CD4-positive, alpha-beta T cell treated with Interleukin-10 for 1 hour (primary cell): ENCODE data around the gene RSU1.
"Not testable (repeated sequence)": the region's sequence is repeated elsewhere in the genome, so short reads cannot be mapped to it uniquely, and the experiment has no call there.

Experiments used
- DNase-seq: peaks from one replicate; pipeline ENCODE4 v3.0.0-alpha.2; 2020

Gene RSU1

DNA sequence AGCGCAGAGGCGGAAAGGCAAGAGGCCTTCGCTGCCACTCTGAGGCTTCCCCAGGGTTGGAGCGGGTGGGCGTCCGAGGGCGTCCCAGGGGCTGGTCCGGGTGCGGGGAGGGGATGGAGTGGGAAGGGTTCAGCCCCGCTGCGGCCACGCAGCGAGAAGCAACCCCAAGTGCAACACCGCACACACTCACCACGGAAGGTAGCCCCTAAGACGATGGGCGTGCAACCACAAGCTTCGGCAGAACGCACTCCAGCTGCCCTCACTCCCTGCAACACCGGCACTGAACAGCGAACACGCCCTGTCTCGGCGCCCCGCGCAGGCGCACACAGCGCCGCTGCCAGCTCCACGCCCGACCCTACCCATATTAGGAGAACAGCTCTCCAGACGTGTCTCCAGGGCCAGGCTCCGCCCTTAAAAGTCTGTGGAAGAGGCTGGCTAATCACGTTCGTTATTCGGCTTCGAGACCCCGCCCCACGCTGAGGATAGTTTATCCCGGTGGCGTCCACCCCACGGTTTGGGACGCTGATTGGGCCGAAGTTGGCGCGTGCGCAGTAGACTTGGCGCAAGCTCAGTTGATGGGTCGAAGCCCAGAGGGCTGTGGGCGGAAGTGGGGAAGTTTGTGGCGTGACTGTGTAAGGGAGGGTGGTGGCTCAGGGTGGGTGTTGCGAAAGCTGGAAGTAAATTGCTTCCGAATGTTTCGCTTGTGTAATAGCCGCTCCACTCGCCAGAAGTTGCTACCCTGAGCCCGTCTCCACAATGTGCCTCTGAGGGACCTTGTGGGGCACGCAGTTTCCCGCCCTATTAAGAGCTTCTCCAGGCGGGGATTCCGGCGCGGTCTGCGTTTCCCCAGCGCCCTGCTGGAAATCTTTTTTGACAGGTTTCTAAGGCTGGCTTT lies at the start of gene RSU1:
TSS of gene RSU1 (minus strand) at position 300 of the 895 bp plus-strand sequence. CDS start 343 bp downstream, outside the sequence.
- DNase-seq = peak; percentile 100

DNA sequence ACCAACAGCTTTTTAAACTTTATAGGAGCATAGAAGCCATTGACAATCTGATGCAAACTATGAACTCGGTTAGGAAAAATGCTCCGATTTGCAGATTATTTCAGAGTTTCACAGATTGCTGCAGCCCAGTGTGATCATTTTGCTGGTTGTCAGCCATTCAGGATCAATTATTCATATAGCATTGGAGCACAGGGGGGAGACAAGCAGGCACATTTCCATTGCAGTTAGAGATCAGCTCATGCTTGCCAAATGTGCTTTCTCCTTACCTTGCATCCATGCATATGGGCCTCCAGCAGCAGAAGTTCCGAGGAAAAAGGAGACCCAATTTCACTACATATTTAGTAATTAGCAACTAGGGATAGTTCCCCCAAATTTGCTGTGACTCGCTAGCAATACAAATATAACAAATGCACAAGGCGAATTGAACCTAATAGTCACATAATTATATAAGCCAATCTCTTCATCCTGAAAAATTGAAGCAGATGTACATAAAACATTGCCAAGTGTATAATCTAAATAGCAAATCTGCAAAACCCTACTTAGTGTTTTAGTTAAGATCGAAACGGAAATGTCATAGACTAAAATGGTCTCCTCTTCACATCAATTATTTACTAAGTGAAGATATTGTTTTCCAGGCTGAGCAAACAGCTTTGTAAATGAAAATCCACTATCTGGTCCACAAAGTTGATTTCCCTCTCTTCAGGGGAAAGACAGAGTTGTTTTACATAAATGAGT lies 49.5 kb upstream of the RSU1 start:
- no peak for DNase-seq

DNA sequence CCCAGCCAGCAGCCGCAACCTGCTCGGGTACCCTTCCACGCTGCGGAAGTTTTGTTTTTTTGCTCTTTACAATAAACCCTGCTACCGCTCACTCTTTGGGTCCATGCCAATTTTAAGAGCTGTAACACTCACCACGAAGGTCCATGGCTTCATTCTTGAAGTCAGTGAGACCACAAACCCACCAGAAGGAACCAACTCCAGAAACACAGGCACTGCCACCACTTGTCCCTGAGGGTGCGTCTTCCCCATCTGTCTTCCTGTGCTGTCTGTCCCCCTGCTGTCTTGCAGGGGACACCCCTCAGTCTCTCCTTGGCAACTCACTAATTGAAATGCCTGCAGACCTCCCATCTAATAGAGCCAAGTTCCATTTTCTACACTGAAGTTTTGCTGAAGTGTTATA lies 48.5 kb upstream of the RSU1 start:
- DNase-seq = no peak

DNA sequence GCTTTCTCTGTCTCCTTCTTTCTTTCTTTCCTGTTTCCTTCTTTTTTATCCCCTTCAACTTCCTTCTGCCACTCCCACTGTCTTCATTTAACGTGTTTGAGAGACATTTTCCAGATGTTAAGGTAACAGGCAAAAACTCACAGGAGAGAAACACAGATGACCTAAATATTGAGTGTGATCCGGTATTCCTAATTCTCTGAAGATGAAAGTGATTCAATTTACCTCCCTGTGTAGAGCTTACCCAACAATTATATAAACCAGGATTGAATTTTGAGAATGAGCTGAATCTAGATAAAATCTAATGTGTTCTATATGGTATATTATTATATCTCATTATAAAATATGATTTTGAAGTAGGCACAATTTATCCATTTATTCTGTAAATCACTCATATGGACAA lies 46.5 kb upstream of the RSU1 start:
- no peak for DNase-seq

DNA sequence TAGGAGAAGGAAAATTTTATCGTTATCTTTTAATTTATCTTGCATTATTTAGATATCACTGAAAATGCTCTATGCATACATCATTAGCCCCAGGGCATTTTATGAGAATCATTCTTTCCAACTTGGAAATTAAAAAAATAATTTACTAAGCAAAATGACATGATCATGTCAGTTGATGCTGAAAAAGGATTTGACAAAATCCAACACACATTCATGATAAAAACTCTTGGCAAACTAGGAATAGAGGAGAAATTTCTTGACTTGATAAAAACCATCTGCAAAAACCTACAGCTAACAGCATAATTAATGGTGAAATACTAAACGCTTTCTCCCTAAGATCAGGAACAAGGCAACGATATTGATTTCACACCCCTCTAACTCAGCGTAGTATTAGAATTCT lies 40.2 kb upstream of the RSU1 start:
- DNase-seq = no peak

DNA sequence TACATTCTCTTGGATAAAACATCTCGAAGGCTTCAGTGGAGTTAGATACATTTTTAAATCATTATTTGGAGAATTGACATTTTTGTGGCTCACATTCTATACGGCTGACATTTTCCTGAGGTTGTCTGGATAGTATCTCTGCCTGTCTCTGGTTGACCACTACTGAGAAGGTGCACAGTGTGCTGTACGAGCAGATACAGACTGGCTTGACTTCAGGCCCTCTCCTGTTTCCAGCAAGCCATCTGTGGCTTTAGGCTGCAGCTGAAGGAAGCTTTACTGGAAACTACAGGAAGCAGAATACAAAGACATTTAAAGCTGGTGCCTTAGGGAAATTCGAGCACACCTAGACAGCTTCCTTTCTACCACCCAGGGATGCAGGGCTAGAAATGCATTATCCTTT lies 39.3 kb upstream of the RSU1 start:
- no peak for DNase-seq

DNA sequence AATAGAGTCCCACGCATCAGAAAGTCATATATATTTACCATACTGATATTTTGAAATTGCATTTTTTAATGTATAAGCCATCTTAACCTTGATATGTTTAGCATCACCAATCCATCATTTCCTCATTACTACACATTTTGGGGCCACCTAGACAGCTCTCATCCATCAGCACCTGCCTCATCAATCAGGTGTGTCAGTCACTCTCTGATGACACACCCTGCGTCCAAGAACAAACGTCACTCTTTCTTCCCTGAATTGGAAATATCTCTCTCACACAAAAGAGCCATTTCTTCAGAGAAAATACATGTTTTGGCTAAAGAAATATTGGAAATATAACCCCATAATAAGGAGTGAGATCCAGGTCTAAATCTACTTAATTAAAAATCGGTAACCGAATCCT lies 38.9 kb upstream of the RSU1 start:
- no peak for DNase-seq

DNA sequence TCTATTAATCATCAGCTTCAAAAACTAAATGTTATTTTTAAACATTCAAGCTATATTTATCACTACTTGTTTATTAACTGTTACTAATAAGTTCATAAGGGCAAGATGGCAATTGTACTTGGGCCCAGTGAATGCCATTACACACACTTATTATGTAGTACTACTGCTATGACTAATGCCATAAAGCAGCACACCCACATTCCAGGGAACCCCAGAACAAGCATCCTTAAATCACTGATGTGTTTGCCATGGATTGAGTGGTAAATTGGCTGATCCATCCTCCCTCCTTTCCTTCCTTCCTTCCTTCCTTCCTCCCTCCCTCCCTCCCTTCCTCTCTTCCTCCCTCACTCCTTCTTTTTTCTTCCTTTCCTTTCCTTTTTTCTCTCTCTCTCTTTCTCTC lies 37.4 kb upstream of the RSU1 start:
- DNase-seq = no peak

DNA sequence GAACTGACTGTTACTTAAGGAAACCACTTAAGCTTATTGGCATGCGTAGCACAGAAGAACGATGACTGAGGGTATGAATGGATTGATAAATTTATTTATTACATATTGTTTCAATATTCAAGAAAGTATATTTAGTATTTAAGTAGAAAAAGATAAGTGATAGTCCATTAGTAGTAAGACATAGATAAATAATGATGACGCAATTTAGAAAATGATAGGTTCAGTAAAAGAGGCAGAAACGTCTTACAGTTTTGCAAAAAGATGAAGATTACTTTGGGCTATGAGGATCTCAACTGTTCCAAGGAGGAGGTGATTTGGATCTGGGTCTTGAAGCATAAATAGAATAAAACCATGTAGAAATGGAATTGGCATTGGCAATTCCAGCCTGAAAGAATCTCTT lies 36.6 kb upstream of the RSU1 start:
- DNase-seq = no peak

DNA sequence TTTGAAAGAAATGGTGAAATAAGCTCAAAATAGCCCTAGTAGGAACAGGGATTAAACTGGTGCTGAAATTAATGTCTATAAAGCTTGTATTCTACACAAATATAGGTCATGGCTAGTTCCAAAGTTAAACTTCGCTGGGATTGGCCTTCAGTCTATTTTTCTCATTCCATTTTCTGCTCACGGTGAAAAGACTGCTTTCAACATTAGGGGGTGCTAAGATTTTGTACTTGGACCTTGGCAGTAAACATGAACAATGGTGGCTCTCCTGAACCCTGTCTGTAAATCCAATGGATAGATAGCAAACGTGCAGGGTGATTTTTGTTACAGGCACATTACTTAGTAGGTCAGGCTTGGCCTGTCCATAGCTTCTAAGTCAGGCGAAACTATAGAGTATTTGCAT lies 36.0 kb upstream of the RSU1 start:
- DNase-seq = peak; percentile 10

DNA sequence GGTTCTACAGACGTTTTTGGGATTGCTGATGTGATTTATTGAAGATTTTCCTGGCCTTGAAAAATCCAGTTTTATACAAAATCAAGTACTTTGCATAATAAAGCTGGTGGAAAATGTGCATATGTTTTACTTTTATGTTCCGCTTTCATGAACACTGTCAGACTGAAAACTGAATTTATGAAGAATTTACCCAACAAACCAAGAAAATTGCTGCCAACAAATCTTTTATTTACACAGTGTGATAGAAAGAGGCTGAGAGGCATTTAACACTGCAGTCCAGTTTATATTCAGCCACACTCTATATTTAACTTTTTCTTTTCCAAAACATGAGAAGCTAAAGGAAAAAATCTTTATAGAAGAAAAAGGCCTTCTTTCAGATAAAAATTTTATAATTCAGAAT lies 35.4 kb upstream of the RSU1 start:
- no peak for DNase-seq

DNA sequence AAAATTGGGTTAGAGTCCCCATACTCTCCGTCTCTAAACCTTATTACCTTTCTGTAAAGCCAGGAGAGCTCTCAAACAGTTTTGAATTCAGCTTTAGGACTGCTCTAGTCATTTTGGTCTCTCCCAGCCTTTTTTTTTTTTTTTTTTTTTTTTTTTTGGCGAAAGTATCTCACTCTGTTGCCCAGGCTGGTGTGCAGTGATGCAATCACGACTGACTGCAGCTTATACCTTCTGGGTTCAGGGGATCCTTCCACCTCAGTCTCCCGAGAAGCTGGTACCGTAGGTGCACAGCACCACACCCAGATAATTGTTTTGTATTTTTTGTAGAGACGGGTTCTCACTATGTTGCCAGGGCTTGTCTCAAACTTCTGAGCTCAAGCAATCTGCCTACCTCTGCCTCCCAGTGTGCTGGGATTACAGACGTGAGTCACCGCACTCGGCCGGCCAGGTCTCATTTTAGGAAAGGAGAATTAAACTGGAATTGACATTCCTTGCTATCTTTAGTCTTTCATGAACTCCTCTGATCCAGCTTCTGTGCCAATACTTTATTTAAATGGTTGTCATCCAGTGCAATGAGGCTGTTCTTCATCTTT lies 31.4 kb upstream of the RSU1 start:
- DNase-seq = no peak

DNA sequence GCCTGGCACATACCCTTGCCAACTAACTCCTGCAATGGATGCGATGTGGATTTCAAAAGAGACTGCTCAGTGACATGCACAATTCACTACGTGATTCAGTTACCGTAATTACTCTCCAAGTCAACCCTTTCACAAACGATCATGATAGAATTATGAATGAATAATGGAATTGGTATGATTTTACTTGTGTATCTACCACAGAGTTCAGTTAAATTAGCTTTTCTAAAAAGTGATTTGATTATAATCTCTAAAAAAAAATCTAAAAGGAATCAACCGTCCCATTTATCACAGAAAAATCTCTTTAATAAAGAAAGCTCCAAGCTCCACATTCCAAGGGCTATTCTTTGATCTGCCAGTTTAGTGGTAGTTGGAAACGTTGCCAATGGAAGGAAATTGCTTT lies 30.4 kb upstream of the RSU1 start:
- DNase-seq = no peak

DNA sequence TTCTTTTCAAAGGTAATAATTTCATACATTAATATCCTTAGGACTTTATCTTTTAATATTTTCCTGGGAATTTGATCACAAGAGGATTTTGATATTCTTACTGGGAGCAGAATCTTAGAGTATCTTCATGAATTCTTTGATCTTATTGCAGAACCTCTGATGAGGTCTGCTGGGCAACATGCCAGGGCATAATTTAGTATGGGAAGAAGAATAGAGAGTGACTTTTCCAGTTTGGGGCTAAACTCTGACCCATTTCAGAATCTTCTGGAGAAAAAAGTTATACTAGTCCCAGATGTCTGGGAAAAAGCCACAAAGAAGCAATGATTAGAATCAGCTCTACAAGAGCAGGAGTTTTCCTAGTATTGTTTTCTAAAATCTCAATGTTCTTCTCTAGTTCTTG lies 28.0 kb upstream of the RSU1 start:
- DNase-seq = no peak

DNA sequence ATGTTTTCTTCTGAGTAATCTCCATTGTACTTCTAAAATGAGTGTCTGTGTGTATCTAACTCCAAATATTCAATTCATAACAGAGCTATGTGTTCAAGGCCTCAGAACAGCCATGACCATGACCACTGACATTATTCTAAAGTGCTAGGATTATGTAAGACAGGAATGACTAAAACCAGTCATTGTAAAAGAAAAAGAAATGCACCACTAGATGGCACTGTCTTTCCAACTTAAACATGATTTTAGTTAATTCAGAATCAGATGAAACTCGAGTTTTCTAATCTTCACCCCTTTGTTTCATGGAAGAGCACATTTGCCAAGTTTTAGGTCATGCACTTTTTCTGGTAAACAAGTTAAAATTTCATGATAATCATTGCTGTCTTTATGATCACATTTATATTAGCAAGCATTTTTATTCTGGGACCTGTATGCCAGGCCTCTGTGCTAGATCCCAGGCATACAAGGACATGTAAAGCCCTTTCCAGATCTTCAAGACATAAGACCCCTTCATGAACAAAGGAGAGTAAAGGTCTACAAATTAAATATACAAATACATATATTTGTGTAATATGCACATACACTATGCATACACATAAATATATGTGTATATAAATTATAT lies 26.1 kb upstream of the RSU1 start:
- DNase-seq = peak; percentile 79

DNA sequence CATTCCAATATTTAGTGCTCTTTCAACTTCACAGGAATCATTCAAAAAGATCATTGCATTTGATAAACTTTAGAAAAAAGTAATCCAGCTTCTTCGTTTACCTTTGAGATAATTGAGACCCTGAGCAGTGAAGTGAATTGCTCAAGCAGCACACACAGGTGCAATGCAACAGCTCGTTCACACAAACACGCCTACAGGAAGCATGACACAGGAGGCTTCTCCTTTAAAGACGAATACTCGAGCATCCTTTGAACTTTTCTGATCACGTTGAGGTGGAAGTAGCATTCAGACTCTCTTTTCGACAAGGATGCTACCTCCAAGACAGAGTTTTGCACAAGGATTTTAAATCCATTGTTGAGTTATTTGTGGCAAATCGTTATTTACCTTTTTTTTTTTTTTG lies 18.0 kb upstream of the RSU1 start:
- peak; percentile 52 for DNase-seq

DNA sequence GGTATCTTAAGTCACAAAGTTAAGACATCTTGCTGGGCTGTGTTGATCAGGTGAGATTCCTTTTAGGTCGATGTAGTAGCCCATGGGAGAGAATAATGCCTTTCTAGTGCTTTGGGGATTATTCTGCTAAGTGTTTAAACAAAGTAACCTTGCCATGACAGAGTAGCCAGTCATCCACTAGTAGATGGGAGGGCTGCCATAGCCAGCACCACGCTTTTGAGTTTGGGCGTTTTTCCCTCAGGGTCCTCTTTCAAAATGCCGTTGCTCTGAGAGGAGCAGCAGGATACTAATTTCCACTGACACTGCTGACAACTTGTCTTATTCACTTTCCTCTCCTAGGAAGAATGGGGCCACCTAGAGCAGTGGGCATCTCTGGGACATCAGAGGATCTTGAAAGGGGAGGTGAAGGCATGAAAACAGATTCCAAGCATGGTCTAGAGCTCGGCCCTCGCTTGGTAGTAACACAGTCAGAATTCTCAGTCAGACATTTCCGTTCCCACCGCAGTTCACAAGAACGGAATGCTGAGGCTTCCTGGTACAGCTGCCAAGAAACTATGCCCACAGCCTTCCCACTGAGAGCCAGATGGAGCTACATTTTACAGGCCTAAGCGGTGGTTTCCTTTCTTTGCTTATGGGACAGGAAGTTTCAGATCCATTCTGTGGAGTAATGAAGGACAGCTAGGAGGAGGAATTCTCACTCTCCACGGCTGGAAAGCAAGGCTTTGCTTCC lies 15.3 kb upstream of the RSU1 start:
- no peak for DNase-seq

DNA sequence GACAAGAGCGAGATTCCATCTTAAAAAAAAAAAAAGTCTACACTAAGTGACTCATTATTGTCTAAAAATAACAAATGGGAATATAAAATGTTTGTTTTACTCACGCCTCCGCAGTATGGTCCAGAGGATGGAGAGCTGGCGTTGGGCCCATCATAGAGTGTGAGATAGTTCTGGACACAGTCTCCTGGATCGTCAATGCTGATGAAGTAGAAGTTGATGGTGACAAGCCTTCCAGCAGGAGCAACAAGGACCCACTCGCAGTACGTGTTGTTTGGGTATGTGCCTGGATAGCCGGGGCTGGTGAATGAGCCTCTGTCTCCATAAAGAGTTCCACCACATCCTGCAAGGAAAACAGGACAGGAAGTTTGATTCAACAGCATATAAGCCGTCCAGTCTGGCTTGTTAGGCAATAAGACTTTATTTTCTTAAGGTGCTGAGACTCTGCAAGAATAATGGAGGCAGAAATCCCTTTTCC lies 11.5 kb upstream of the RSU1 start:
- DNase-seq = no peak

DNA sequence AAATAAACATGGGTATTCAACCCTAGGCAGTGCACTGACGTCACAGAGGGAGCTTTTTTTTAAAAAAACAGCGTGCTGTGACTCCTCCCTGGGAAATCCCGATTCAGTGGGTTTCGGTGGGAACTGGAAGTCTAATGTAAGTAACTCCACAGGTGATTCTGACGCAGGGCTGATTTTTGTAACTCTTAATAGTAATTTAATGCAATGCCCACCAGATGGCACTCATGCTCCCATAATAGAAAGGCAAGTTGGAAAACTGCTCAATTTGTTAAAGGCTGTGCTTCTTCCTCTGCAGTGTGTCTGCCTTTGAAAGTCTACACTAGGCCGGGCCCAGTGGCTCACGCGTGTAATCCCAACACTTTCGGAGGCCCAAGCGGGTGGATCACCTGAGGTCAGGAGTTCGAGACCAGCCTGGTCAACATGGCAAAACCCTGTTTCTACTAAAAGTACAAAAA lies 10.9 kb upstream of the RSU1 start:
- DNase-seq = peak; percentile 80

DNA sequence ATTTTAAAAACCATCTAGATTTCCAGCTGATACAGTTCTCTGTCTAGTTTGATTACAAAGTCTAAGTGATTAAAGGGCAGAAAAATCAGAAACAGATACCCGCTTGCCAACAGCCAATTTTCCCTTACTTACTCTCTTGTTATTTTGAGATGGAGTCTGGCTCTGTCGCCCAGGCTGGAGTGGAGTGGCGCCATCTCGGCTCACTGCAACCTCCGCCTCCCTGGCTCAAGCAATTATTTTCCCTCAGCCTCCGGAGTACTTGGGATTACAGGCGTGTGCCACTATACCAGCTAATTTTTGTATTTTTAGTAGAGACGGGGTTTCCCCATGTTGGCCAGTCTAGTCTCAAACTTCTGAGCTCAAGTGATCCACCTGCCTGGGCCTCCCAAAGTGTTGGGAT lies 10.2 kb upstream of the RSU1 start:
- DNase-seq = not testable (repeated sequence)

DNA sequence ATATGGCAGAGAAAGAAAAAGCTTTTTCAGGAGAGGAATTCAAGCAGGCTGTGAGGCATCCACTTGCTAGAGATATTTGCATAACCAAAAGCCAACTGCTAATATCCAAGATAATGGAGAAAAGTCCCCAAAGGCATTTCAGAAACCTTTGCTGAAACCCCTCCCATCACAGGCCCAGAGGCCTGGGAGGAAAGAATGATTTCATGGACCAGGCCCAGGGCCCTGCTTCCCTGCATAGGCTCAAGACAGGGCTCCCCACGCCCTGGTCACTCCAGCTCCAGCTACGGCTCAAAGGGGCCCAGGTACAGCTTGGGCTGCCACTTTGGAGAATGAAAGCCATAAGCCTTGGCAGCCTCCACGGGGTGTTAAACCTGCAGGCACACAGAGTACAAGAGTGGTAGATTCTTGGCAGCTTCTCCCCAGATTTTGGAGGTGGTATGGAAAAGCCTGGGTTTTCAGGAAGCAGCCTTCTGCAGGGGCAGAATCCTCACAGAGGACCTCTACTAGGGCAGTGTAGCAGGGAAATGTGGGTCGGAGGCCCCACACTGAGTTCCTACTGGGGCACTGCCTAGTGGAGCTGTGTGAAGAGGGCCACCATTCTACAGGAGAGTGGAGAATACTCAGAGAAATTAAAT lies 5.6 kb upstream of the RSU1 start:
- no peak for DNase-seq

DNA sequence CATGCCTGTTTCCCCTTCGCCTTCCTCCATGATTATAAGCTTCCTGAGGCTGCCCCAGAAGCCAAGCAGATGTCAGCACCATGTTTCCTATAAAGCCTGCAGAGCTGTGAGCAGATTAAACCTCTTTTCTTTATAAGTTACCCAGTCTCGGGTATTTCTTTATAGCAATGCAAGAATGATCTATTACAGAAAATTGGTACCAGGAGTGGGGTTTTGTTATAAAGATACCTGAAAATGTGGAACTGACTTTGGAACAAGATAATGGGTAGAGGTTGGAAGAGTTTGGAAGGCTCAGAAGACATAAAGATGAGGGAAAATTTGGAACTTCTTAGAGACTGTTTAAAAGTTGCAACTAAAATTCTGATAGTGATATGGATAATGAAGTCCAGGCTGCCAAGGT lies 4.8 kb upstream of the RSU1 start:
- DNase-seq = no peak
